Cardiac atrium fibroblast (primary cell): ENCODE measurements around the gene ACACA. TPM values are rescaled to one million over a fixed set of nuclear protein-coding genes. Genes with fewer than 3 reads are reported as not detected.

Experiments used
- total RNA-seq: library from RNA; depleted of rRNA; stranded (reverse); fragments of >200 nt; gene quantifications from 2 replicates; pipeline ENCODE4 v1.2.3, GENCODE V29; 2015

The ACACA gene
- total RNA-seq: 14.1 and 24.1 TPM in 2 replicates

GRCh38 chr17:37406635-37407461, at the start of gene ACACA, which contains the start of gene TADA2A:
ACACA (minus strand) TSS chr17:37406836; CDS start chr17:37406299, 537 bp downstream.
TADA2A (plus strand) TSS chr17:37406886; CDS start chr17:37411366, 4,480 bp downstream.

GRCh38 chr17:37375706-37376105, 30.9 kb downstream of the ACACA start, which contains the start of gene C17orf78:
C17orf78 (plus strand) TSS chr17:37375985; CDS start chr17:37376093, 108 bp downstream.

Other genes starting within 250 kb of the ACACA start
- gene C17orf78, start 30.9 kb downstream of the ACACA start, total RNA-seq: not detected in 2 replicates
- 5.2 and 6.3 TPM in 2 replicates for gene TADA2A, start 50 bp upstream of the ACACA start, total RNA-seq
- gene DUSP14, start 83.1 kb upstream of the ACACA start, total RNA-seq: 24.1 and 29.4 TPM in 2 replicates
- gene SYNRG, start 202.6 kb upstream of the ACACA start, total RNA-seq: 9.4 and 12.1 TPM in 2 replicates
- gene DDX52, start 236.6 kb upstream of the ACACA start, total RNA-seq: 14.3 and 18.0 TPM in 2 replicates